DND-41 (cell line): ENCODE results near the gene APOD.
A peak's percentile ranks its signal among the peaks of the same experiment; 100 is the strongest.

Experiments used
- ATAC-seq: fragments of 200-7000 bp; cut with Tn5 transposase; 3 replicates; pipeline ENCODE4 v1.9.1; 2021; ENCODE audit warnings: low read depth; ENCODE audit not compliant: insufficient read depth
- DNase-seq: peaks from one replicate; pipeline ENCODE4 v3.0.0-alpha.2; 2020
- H2AFZ ChIP-seq: 2 replicates; pipeline ENCODE4 v1.6.0; 2012; ENCODE audit warnings: low read depth, low read length
- H3K27ac ChIP-seq: 2 replicates; pipeline ENCODE4 v1.5.1; 2012; ENCODE audit warnings: low read length, inconsistent platforms
- H3K27me3 ChIP-seq: fragments of 200-600 bp; sonication (generic); 2 replicates; pipeline ENCODE4 v1.6.0; 2012; ENCODE audit warnings: low read length, mild to moderate bottlenecking, inconsistent platforms; ENCODE audit not compliant: insufficient read depth, poor library complexity
- H3K36me3 ChIP-seq: 2 replicates; pipeline ENCODE4 v1.5.1; 2012; ENCODE audit warnings: low read length, inconsistent platforms; ENCODE audit not compliant: insufficient read depth
- H3K4me1 ChIP-seq: 2 replicates; pipeline ENCODE4 v1.5.1; 2012; ENCODE audit warnings: mild to moderate bottlenecking, low read length; ENCODE audit not compliant: insufficient read depth
- H3K4me2 ChIP-seq: 2 replicates; pipeline ENCODE4 v1.6.0; 2012; ENCODE audit warnings: mild to moderate bottlenecking, moderate library complexity, low read length, inconsistent platforms; ENCODE audit not compliant: insufficient read depth
- H3K4me3 ChIP-seq, 2 experiments: fragments of 200-600 bp in 1 of 2; shearing (Covaris generic) in 1 of 2; 2 replicates each; pipeline ENCODE4 v1.5.1; 2012 to 2016; ENCODE audit warnings: inconsistent platforms in 2 of 2, low read length in 2 of 2, mild to moderate bottlenecking in 2 of 2, low read depth in 1 of 2, moderate library complexity in 1 of 2
- H3K79me2 ChIP-seq: 2 replicates; pipeline ENCODE4 v1.6.0; 2012; ENCODE audit warnings: low read length, inconsistent platforms; ENCODE audit not compliant: insufficient read depth
- H3K9ac ChIP-seq: 2 replicates; pipeline ENCODE4 v1.6.0; 2012; ENCODE audit warnings: low read depth, mild to moderate bottlenecking, inconsistent platforms, low read length, moderate library complexity
- H3K9me3 ChIP-seq: 2 replicates; pipeline ENCODE4 v1.5.1; 2012; ENCODE audit warnings: low read length, moderate library complexity, mild to moderate bottlenecking, inconsistent platforms; ENCODE audit not compliant: insufficient read depth, severe bottlenecking
- H4K20me1 ChIP-seq: 2 replicates; pipeline ENCODE4 v1.6.0; 2012; ENCODE audit warnings: low read length; ENCODE audit not compliant: insufficient read depth
- EZH2 ChIP-seq: IDR thresholded peaks from 3 replicates; pipeline ENCODE4 v1.6.1; 2012; ENCODE audit warnings: borderline replicate concordance, low read depth, mild to moderate bottlenecking, moderate library complexity, low read length, inconsistent platforms; ENCODE audit not compliant: severe bottlenecking
- TF ChIP-seq, protein P1 (sequence below): IDR thresholded peaks from 2 replicates; pipeline ENCODE4 v1.5.1; 2012; ENCODE audit warnings: borderline replicate concordance, low read length, moderate library complexity, mild to moderate bottlenecking; ENCODE audit not compliant: poor library complexity, severe bottlenecking; ENCODE audit errors: extremely low read depth

APOD gene

DNA sequence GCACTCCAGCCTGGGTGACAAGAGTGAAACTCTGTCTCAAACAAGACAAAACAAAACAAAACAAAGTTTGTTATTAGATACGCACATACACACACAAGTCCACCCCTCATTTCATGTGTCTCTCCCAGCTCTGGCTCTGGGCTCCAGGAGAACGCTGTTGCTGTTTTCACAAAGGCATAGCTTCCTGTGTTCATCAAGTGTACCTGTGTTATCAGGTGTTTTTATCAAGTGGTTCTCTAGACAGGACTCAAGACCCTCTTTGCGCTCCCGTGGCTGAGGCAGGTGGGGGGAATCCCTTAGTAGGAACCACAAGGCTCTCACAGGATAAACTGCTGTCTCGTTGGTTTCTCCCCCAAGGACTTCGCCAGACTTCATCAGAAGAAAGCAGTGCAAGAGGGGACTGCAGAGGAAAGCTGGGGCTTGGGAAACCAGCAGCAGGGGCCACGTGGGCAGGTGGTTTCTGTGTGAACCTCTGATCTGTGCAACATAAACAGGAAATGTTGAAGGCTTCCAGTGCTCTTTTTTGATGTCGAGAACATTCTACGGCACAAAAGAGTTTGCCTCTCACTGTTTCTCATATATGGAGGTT is 33.7 kb downstream of the APOD start:
- no peaks in the 10 kb centered on the region for H3K36me3 ChIP-seq

DNA sequence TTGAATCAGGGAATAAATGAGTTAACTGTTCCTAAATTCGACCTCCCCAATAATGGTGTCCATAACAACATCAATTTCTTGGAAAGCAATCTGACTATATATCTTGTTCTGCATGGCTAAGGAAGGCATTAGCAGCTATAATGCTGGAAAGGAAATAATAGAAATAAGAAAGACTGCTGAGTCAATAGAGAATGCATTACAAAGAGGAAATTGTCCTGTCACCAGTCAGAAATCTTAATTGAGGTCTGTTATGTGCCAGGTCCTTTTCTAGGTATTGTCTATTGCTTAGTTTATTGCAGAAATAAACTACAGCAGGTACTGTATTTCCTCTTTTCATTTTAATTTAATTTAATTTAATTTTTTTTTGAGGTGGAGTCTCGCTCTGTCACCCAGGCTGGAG is 34.8 kb downstream of the APOD start:
- TF ChIP-seq EZH2, result no peak
- TF ChIP-seq, protein P1, sequence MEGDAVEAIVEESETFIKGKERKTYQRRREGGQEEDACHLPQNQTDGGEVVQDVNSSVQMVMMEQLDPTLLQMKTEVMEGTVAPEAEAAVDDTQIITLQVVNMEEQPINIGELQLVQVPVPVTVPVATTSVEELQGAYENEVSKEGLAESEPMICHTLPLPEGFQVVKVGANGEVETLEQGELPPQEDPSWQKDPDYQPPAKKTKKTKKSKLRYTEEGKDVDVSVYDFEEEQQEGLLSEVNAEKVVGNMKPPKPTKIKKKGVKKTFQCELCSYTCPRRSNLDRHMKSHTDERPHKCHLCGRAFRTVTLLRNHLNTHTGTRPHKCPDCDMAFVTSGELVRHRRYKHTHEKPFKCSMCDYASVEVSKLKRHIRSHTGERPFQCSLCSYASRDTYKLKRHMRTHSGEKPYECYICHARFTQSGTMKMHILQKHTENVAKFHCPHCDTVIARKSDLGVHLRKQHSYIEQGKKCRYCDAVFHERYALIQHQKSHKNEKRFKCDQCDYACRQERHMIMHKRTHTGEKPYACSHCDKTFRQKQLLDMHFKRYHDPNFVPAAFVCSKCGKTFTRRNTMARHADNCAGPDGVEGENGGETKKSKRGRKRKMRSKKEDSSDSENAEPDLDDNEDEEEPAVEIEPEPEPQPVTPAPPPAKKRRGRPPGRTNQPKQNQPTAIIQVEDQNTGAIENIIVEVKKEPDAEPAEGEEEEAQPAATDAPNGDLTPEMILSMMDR, result no peak
- no peak for ATAC-seq
- no peak overlapping the region for H3K9ac ChIP-seq
- H4K20me1 ChIP-seq, result no peaks in the 10 kb centered on the region
- no peak overlapping the region for H3K4me3 ChIP-seq
- H3K27ac ChIP-seq, result no peak overlapping the region
- peaks cover 52% of the 10 kb centered on the region for H3K4me1 ChIP-seq
- no peaks in the 10 kb centered on the region for H3K79me2 ChIP-seq
- no peak overlapping the region for H3K4me2 ChIP-seq
- H3K36me3 ChIP-seq, result no peaks in the 10 kb centered on the region
- no peaks in the 10 kb centered on the region for H3K9me3 ChIP-seq
- H3K27me3 ChIP-seq, result no peaks in the 10 kb centered on the region
- DNase-seq, result no peak
- no peak overlapping the region for H2AFZ ChIP-seq

More for the DNA sequence above, 33.7 kb downstream of the APOD start:
- H3K4me2 ChIP-seq, result peak overlapping the region; percentile 66
- peak overlapping the region in 1 of 2 experiments; percentile 1; a peak in 1 of 4 replicates for H3K4me3 ChIP-seq
- H3K9me3 ChIP-seq, result no peaks in the 10 kb centered on the region
- H3K4me1 ChIP-seq, result peaks cover 43% of the 10 kb centered on the region
- no peak for TF ChIP-seq EZH2
- ATAC-seq, result peak; percentile 95
- DNase-seq, result peak; percentile 87
- H3K27ac ChIP-seq, result peak overlapping the region; percentile 63
- no peaks in the 10 kb centered on the region for H3K27me3 ChIP-seq
- no peaks in the 10 kb centered on the region for H4K20me1 ChIP-seq
- no peaks in the 10 kb centered on the region for H3K79me2 ChIP-seq
- H2AFZ ChIP-seq, result peak overlapping the region; percentile 53
- peak overlapping the region; percentile 40; the same call in 1 of the 2 replicates for H3K9ac ChIP-seq

DNA sequence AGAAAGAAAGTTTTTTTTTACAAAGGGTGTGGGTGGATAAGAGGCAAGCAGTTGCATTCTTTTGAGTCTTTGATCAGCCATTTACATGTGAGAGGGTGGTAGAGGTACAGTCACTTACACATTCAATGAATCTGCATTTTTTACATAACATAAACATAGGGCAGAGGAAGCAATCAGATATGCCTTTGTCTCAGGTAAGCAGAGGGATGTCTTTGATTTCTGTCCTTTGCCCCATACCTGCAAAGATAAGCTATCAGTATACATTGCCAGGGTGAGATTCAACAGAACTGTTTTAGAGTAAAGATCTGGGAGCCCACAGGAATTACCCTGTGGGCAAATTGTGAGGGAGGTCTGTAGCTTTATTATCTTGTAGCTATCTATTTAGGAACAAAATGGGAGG is 35.2 kb downstream of the APOD start:
- no peaks in the 10 kb centered on the region for H3K36me3 ChIP-seq
- no peak overlapping the region for H2AFZ ChIP-seq
- H3K9me3 ChIP-seq, result no peaks in the 10 kb centered on the region
- no peaks in the 10 kb centered on the region for H3K79me2 ChIP-seq
- ATAC-seq (no peak), DNase-seq (no peak)
- H3K4me1 ChIP-seq, result peaks cover 57% of the 10 kb centered on the region
- no peak overlapping the region for H3K4me3 ChIP-seq
- no peak overlapping the region for H3K9ac ChIP-seq
- no peak overlapping the region for H3K27ac ChIP-seq
- no peak for TF ChIP-seq EZH2
- TF ChIP-seq, protein P1, result no peak
- no peak overlapping the region for H3K4me2 ChIP-seq
- H4K20me1 ChIP-seq, result no peaks in the 10 kb centered on the region
- H3K27me3 ChIP-seq, result no peaks in the 10 kb centered on the region

DNA sequence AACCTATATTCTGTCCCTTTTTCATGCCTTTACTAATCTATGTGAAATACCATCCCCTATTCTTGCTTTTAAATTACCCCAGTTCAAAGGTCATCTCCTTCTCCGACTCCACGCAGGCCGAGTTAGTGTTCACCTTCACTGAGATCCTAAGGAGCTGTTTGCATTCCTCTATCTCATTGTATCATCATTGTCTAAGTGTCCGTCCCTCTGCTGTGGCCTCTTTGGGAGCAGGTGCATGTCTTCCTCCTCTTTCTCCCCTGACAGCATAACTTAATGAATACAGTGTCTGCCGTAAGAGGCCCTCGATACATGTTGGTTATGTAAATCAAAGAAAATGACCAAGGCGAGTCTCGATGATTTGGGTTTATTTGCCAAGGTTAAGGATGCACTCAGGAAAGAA is 35.7 kb downstream of the APOD start:
- no peak overlapping the region for H3K4me2 ChIP-seq
- H3K4me3 ChIP-seq, result no peak overlapping the region
- no peak for TF ChIP-seq EZH2
- TF ChIP-seq, protein P1, result no peak
- H4K20me1 ChIP-seq, result no peaks in the 10 kb centered on the region
- H3K27ac ChIP-seq, result no peak overlapping the region
- H3K79me2 ChIP-seq, result peaks cover 1% of the 10 kb centered on the region
- ATAC-seq (no peak), DNase-seq (no peak)
- no peak overlapping the region for H3K9ac ChIP-seq
- no peaks in the 10 kb centered on the region for H3K36me3 ChIP-seq
- no peaks in the 10 kb centered on the region for H3K27me3 ChIP-seq
- H3K4me1 ChIP-seq, result peaks cover 59% of the 10 kb centered on the region
- H3K9me3 ChIP-seq, result no peaks in the 10 kb centered on the region
- H2AFZ ChIP-seq, result no peak overlapping the region
